ENCODE measurements around the gene F12.
"Not testable (repeated sequence)": the region's sequence is repeated elsewhere in the genome, so short reads cannot be mapped to it uniquely, and the experiment has no call there.

Gene F12

DNA sequence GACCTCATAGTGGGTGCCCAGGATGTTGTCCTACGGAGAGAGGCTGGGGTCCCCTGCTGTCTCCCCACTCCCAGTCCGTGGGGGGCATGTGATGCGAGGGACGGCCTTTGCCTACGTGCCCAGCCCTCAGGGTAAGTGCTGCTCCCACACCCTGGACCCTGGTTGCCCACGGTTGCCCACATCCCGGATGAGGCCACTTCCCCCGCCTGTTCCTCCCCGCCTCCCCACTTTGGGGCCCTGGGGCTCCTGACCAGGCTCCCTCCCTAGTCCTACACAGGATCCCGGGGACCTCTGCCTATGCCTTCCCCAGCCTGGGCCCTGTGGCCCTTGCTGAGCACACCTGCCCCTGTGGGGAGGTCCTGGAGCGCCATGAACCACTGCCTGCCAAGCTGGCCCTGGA is 23.6 kb downstream of the F12 start:
- DNase-seq = no peak

DNA sequence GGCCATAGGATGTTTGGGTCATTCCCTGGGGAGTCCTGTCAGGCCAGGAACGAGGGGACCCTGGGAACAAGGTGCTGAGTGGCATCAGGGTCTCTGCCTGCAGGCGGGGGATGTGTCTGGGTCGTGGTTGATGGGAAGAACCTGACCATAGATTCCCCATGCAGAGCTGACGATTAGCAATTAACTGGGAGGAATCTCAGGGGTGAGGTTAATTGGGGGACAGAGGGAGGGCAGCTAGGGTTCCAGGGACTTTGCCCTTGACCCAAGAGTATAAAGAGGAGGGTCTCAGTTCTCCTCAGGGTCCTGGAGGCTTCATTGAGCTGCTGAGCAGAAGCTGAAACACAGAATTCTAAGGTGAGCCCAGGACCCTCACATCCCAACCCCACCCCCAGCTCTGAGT is 25.2 kb downstream of the F12 start, which contains the start of gene SLC34A1:
Gene SLC34A1, plus strand, starts transcription at position 301 of the 400 bp plus-strand sequence. CDS start 1,308 bp downstream, outside the sequence.
- DNase-seq = no peak

DNA sequence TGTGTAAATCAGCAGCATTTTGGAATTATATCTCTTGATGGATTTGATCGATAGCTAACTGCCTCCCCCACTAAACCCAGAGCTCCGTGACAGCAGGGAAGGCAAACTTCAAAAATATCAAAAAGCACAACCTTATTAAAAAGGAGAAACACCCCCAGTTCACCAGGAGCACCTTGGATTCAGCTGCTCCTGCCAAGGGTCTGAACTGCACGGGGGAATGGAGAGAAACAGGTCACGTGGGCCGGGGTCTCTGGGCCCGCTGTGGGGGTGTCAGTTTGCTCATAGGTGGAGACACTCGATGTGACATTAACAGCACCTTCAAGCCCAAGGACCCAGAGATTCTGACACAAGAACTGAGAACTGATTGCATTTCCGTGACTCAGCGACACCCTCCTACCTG is 26.2 kb downstream of the F12 start:
- no peak for DNase-seq

GRCh38 chr5:177382423-177383029 is 26.8 kb downstream of the F12 start:
- DNase-seq = no peak

- DNase-seq = no peak
Observed at GRCh38 chr5:177380805-177381126, 28.6 kb downstream of the F12 start.

DNA sequence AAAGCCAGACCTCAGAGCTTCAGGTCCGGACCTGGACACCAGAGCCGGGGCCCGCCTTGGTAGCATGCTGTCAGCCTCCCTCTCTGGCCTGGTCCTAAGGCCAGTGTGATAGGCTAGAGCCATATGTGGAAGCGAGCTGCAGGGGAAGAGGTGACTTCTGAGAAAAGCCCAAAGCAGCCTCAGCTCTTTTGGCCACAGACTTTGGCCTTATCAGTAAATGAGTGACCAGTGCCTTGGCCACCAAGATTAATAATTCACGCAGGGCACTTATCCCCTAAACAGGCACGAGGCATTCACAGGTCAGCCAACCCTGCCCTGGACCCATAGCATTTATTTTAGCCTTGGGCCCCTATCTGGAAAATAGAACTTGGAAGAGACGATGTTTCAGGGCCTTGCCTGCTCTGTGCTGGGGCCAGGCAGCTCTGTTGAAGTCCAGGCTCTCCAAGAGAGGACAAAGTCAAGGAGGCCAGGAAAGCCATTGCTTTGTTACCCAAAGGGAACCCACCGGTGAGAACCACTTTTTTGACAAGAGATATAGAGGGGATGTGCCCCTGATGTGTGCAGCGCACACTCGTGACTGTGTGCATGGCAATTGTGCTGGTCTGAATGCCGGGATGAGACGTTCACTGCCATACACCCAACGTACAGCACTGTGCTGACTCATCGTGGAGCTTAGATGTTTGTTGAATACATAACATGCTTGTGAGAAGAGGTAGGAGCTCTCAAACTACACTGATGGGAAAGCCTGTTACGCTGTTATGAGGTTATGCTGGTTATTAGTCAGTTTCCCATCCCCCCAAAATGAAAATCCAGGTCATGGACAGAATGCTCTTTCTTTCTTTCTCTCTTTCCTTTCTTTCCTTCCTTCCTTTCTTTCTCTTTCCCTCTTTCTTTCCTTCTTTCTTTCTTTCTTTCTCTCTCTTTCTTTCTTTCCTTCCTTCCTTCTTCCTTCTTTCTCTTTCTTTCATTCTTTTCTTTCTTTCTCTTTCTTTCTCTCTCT is 30.2 kb downstream of the F12 start:
- DNase-seq = no peak

DNA sequence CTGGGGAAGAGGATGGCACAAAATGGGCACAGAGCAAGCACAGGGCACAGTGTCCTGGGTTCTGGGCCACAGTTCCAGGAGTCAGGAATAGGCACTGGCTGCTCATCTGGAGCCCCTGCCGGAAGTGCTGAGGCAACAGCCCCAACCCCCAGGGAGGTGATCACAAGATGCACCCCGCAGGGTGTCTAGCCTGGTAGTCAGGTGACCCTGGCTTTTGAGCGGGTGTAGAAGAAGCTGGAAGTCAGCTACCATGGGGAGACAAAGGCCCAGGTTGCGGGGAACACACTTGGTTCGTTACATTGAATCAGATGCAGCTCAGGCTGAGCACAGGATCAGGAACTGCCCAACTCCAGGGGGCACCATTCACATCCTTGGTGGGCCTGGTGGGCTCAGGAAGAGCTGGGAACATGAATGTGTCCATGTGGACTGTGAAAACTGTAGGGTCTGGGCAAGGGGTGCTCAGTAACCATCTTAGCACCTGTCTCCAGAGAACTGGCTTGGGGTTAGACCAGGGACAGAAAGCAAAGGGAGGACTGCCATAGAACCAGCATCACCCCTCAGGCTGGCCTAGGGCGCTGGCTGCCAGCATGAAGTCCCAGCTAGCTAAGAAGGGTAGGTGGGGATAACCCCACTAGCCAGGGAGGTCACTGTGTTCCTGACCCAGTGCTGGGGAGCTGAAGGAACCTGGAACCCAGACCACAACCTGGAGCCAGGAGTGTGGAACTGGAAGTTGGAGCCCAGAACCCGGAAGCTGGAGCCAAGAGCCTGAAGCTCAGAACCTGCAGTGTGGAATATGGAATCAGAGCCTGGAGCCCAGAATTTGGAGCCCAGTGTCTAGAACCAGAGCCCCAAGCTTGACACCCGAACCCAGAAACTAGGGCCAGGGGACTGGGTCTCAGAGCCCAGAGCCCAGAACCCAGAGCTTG is 31.2 kb downstream of the F12 start:
- no peak for DNase-seq

DNA sequence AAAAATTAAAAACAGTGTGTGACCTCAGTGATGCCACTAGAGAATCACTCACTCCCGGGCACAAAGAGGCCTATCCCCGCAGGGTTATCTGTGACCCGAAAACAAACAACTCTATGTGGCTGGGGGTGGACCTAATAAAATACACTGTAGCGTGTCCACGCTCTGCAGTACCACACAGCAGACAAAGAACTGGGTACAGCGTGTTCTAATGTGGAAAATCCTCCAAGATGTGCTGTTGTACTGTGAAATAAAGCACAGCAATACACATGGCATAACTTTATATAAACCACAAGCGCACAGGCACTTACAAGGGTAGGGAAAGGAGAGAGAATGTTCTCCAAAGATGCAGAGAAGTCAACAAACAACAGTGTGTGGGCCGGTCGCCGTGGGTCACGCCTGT is 33.3 kb downstream of the F12 start:
- DNase-seq = no peak

GRCh38 chr5:177375516-177375915 is 33.8 kb downstream of the F12 start:
- not testable (repeated sequence) for DNase-seq

DNA sequence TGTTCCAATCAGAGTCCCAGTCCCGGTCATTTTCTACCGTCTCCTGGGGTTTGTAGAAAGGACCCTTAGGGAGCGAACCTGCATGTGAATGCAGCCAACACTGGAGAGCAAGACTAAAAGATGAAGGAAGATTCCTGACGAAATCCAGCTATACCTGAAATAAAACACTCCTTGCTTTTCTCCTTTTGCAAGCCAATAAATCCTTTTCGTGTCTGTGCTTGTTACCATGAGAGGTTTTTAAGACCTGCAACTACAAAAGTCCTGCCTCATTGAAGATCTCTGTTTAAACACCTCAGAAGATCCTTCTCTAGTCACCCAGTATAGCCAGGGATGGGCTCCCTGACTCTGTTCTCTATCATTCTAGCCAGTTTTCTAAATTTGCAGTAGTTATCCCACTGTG is 35.2 kb downstream of the F12 start:
- no peak for DNase-seq

DNA sequence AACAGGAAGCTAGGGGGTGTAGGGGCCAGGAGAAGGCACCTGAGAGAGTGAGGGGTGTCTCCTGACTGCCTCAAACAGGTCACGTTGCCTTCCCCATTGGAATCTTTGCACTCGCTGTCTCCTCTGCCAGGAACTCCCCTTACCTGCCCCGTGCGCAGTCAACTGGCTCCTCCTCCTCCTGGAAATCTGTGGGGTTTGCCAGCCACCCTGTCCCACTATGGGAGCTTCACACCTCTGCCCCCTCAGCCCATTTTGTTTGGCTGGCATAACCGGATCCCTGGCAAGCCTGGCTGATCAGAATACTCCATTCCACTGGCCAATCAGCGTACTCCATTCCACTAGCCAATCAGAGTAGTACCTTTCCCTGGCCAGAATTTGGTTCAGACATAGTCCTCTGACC is 35.6 kb downstream of the F12 start:
- DNase-seq = no peak

- no peak for DNase-seq
Observed at GRCh38 chr5:177372910-177373309, 36.5 kb downstream of the F12 start.

DNA sequence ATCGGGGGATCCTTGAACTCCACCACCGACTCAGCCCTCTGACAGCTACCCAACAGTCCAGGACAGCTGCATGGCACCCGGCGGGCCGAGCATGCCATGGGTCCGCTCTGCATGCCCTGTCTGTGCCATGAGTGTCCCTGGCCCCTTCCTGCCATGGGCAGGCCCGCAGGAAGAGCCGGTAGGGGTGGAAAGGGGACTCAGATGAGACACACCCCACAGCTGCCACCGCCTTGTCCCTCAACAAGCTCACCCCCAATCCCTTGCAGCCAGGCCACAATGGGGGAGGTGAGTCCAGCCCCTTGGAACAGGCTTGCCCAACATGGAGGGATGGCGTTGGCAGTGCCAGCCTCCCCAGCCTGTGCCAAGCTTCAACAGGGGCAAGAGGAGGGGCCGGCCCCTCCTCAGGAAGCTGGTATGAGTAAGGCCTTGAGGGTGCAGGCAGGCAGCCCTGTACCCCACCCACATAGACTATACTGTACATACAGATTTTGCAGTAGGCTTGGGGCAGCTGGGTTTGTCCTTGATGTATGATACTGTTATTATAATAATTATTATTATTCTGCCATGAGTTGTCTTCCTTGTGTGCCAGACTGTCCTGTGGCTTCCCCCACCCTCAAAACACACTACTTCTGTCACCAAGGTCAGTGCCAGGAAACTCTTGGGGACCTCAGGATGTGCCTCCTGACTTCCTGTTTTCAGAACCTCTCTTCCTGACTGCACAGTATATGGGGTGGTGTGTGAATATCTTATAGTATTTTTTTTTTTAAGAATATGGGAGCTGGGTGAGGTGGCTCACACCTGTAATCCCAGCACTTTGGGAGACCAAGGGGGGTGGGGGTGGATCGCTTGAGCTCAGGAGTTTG is 37.1 kb downstream of the F12 start:
- no peak for DNase-seq

GRCh38 chr5:177371120-177372033 is 38.0 kb downstream of the F12 start:
- DNase-seq = no peak

- DNase-seq = peak; percentile 89
Observed at GRCh38 chr5:177370488-177371119, 38.8 kb downstream of the F12 start.

DNA sequence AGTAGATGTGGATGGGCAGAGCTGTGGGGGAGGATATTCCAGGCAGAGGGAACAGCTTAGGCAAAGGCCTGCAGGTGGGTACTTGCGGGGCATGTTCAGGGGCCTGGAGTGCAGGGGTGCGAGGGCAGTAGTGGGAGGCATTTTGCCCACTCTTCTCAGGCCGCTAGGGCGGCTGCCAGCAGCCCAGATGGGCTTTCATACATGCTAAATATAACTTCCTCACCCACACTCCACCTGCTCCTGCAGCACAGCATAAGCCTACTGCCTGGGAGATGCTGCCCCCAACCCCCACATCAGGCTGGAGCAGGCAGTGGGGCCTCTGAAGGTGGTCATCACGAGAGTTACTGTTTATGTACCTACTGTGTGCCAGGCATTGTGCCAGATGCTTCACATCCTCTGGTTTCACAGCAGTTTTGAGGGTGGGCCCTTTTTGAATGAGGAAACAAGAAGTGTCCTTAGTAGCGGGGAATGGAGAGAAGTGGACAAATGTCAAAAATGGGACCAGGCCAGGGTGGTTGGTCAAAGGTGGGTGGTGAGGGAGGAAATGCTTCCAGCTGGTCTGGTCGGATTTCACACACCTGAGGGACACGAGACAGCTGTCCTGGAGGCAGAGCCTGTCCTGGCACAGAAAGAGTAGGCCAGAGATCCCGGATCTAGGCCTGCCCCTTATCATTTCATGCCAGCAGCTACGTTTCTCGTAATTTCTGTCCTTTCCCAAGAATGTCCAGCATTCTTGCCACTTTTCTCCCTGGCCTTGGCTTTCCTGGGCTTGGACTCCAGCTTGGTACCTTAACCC is 39.5 kb downstream of the F12 start:
- DNase-seq = no peak

- no peak for DNase-seq
Observed at GRCh38 chr5:177368869-177369644, 40.3 kb downstream of the F12 start.

DNA sequence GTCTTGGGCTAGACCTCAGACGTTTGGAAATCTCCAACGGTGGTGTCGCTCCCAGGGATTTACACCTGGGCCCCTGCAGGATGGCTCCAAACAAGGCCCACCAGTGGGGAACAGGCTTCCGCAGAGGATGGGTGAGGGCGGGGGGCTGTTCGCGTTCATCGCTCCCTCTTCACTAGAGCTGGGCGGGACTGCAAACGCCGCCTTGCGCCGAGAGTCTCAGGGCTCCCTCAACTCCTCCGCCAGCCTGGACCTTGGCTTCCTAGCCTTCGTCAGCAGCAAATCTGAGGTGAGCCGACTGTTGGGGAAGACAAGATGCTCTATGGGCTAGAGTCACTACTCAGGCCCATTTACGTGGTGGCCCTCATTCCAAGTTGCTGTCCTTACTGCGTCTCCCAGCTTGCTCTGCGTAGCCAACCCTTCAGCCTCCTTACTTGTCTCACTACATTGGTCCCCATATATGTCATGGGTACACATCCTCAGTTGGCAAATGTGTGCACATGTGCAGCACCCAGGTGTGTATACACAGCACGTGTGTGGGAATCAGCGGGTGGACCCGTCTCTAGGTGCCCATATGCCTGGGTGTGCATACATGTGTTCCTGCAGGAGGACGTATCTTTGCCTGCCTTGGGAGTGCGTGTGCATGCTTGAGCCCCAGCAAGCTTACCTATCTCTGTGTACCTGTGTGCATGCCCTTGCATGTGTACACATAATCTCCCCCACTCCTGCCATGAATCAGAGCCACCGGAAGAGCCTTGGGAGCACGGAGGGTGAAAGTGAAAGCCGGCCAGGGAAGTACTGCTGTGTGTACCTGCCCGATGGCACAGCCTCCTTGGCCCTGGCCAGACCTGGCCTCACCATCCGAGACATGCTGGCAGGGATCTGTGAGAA is 41.1 kb downstream of the F12 start:
- DNase-seq = no peak
